Gastroesophageal sphincter (tissue), 3 donors: ENCODE results near the gene RIOK3.

Source experiments
- CTCF ChIP-seq, 4 experiments: fragments of 200-600 bp in 2 of 4; fragments of 450-650 bp in 2 of 4; sonication (generic) in 1 of 4; IDR thresholded peaks; one replicate each; pipeline ENCODE4 v1.5.1; 2017 to 2019; ENCODE audit warnings: antibody characterized with exemption in 4 of 4, mild to moderate bottlenecking in 2 of 4, moderate library complexity in 2 of 4
- POLR2A ChIP-seq, 2 donors: fragments of 450-650 bp; IDR thresholded peaks; one replicate each; pipeline ENCODE4 v1.6.1; 2017; ENCODE audit warnings: antibody characterized with exemption in 2 of 2, mild to moderate bottlenecking in 2 of 2, moderate library complexity in 1 of 2
- POLR2AphosphoS5 ChIP-seq: sonication (generic); formaldehyde crosslinking; IDR thresholded peaks from one replicate; pipeline ENCODE4 v1.6.1; 2017; ENCODE audit warnings: antibody characterized with exemption

DNA sequence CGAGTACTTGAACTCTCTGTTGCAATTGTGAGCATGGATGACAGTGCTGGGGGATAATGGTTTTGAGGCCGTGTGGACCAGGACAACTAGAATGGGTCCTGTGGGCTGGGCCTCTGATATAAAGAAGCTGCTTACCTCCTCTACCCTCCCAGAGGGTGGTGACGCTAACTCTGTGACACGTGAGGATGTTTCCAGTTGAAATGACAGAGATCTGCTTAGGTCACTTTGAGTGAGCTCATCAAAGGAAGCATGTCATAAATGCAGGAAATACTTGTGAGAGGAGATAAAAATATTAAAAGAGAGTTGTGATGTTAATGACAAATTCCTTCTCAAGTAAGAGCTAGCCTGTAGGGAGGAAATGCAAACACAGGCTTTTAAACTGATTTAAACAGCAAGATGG, 66.6 kb downstream of the RIOK3 start:
- TF ChIP-seq POLR2A (IDR thresholded peaks at IDR 0.05), result no peak
- TF ChIP-seq POLR2AphosphoS5, result no peak
- TF ChIP-seq CTCF (IDR thresholded peaks at IDR 0.05), result no peak
